GM10248 (cell line): ENCODE measurements around the gene SH3TC1.

Experiments
- CTCF ChIA-PET: fragments of 300-600 bp; sonication (Branson Sonifier 250); formaldehyde crosslinking; extraction: SDS; loops from one replicate; lab custom pipeline; 2021; ENCODE audit warnings: antibody characterized with exemption; lab: Yijun Ruan, JAX
- POLR2A ChIA-PET: fragments of 350-650 bp; sonication (Branson Sonifier 250); formaldehyde crosslinking; extraction: SDS; loops from one replicate; lab custom pipeline; 2020; ENCODE audit warnings: antibody characterized with exemption; lab: Yijun Ruan, JAX
- DNase-seq: peaks from one replicate; pipeline ENCODE4 v3.0.0; 2012; ENCODE audit errors: extremely low spot score
- TF ChIP-seq, protein P1 (sequence below): IDR thresholded peaks from 2 replicates; pipeline ENCODE4 v1.5.1; 2012; ENCODE audit warnings: mild to moderate bottlenecking, low read depth; ENCODE audit errors: extremely low read depth, missing control alignments, control extremely low read depth

The SH3TC1 gene

DNA sequence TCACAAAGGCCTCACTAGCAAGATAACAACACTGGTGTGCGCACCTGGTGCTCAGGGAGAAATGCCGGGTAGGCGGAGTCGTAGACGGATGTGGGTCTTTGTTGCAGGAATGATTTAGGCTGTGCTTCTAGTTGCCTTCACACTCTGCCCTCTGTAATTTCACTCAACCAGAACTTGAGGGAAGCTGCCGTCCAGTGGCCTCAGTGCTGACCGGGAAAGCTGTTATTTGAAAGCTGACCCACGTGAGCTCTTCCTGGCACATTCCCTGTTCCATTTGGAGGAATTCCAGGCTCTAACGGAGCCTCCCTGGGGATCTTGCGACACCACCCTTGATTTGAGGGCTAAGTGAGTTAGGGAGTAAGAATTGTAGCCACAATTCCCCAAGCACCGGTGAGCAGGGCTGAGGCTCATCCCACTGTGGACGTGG is 15.9 kb downstream of the SH3TC1 start:
- DNase-seq, result no peak
- TF ChIP-seq, protein P1, sequence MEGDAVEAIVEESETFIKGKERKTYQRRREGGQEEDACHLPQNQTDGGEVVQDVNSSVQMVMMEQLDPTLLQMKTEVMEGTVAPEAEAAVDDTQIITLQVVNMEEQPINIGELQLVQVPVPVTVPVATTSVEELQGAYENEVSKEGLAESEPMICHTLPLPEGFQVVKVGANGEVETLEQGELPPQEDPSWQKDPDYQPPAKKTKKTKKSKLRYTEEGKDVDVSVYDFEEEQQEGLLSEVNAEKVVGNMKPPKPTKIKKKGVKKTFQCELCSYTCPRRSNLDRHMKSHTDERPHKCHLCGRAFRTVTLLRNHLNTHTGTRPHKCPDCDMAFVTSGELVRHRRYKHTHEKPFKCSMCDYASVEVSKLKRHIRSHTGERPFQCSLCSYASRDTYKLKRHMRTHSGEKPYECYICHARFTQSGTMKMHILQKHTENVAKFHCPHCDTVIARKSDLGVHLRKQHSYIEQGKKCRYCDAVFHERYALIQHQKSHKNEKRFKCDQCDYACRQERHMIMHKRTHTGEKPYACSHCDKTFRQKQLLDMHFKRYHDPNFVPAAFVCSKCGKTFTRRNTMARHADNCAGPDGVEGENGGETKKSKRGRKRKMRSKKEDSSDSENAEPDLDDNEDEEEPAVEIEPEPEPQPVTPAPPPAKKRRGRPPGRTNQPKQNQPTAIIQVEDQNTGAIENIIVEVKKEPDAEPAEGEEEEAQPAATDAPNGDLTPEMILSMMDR, result no peak
- ChIA-PET POLR2A (no interaction called here), CTCF (interaction anchor here (1.0 to 4.3 kb wide), 3 partner anchors 12 to 38 kb away, joined by 4 to 23 read pairs (median 4); no protein-coding TSS in a partner anchor)

DNA sequence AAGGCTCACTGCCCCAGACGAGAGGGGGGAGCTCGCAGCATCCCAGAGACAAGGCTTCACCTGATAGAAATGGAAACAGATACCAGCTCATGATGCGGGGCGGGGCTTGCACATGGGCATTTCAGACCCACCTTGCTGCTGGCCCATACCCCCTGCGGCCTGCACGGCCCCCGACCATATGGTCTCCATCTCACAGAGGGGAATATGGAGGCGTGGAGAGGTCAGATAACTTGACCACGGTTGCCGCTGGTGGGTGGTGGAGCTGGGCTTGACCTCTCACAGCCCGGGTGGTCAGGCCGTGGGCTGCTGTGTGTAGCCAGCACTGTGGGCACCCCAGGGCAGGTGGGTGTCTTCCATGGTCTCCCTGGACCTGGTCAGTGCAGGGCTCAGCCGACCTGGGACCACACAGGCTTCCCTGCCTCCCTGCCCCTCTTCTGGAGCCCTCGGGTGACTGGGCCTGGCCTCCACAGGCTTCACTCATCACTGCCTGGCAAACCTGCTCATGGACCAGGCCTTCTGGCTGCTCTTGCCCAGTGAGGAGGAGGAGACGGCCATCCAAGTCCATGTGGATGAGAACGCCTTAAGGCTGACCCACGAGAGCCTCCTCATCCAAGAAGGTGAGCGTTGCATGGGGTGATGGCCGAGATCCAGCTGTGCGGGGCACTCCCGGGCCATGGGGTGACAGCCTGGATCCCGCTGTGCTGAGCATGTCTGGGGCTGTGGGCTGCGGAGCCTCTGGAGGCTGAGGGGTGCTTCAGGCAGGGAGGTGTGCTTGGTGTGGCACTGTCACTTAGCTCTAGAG is 16.8 kb downstream of the SH3TC1 start:
- POLR2A ChIA-PET, result no interaction called here
- CTCF ChIA-PET, result interaction anchor here (3.4 to 4.3 kb wide), 2 partner anchors 12 to 39 kb away, joined by 12 to 23 read pairs; no protein-coding TSS in a partner anchor
- DNase-seq, result no peak
- TF ChIP-seq, protein P1, result no peak

DNA sequence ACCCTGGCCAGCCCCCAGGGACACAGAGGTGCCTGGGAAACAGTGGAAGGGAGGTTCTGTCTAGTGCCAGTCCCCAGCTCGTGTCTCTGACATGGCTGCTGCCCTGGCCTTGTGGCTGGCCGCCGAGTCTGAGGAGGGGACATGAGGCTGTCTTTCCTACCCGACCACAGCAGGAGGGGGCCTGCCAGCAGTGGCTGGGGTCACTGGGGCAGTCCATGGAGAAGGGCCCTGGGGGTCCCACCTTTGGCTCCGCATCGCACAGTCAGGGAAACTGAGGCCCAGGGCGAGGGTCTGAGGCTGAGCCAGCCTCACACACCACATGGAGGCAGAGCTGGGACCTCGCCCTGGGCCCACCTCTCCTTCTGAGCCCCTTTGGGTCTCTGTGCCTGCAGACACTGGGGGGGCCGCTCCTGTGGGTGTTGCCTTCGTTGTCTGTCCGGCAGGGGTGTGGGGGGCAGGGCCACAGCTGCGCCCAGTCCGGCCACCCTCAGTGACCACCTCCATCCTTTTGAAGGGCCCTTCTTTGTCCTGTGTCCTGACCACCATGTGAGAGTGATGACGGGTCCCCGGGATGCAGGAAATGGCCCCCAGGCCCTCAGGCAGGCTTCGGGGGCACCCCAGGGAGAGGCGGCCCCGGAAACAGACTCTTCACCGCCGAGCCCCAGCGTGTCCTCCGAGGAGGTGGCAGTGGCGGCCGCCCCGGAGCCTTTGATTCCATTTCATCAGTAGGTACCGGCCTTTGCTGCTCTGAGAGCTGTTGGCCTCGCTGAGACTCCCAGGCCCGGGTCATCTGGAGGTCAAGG is 17.6 kb downstream of the SH3TC1 start:
- no peak for DNase-seq
- TF ChIP-seq, protein P1, result no peak
- ChIA-PET POLR2A (no interaction called here), CTCF (interaction anchor here (1.4 to 3.4 kb wide), 3 partner anchors 10 to 40 kb away, joined by 3 to 12 read pairs (median 10); no protein-coding TSS in a partner anchor)

- TF ChIP-seq, protein P1, result no peak
- no peak for DNase-seq
- POLR2A ChIA-PET, result interaction anchor here (0.6 kb wide), 1 partner anchor 12 kb away, joined by 3 read pairs; no protein-coding TSS in a partner anchor
- CTCF ChIA-PET, result interaction anchor here (1.4 to 3.4 kb wide), 3 partner anchors 11 to 41 kb away, joined by 3 to 12 read pairs (median 10); no protein-coding TSS in a partner anchor
These were observed 18.1 kb downstream of the SH3TC1 start for GRCh38 chr4:8217246-8217511.

DNA sequence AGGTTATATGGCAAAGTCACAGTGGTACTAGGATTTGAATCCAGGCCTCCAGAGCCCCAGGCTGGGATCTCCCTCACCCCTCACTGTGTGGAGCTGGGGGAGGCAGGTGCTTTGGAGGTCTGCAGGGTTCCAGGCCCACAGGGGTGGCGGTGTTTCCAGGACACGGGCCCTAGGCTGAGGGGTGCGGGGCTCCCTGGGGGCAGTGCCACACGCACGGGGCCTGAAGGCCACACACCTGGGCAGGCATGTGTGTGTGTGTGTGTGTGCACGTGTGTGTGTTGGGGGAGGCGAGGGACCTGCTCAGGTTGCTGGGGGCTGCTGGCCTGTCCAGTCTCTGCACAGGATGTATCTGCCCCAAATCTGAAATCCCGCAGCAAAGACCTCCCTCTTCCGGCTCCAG is 18.8 kb downstream of the SH3TC1 start:
- ChIA-PET POLR2A (interaction anchor here (0.6 kb wide), 1 partner anchor 11 kb away, joined by 3 read pairs; no protein-coding TSS in a partner anchor), CTCF (interaction anchor here (1.4 to 3.4 kb wide), 3 partner anchors 11 to 41 kb away, joined by 3 to 12 read pairs (median 10); no protein-coding TSS in a partner anchor)
- TF ChIP-seq, protein P1, result no peak
- no peak for DNase-seq
